ENCODE results near the gene ACOXL.

Gene ACOXL

GRCh38 chr2:110827511-110827910 is 95.1 kb downstream of the ACOXL start:
- no peak for DNase-seq (ENCODE audit: low read depth, low spot score)

- no peak for DNase-seq (ENCODE audit: low read depth, low spot score)
Measured at GRCh38 chr2:110828330-110828729, 96.0 kb downstream of the ACOXL start.

GRCh38 chr2:110829413-110830146 is 97.2 kb downstream of the ACOXL start:
- DNase-seq (ENCODE audit: low read depth, low spot score) = no peak

GRCh38 chr2:110832740-110833139 is 100.4 kb downstream of the ACOXL start:
- no peak for DNase-seq (ENCODE audit: low read depth, low spot score)

GRCh38 chr2:110834134-110834827 is 101.9 kb downstream of the ACOXL start:
- no peak for DNase-seq (ENCODE audit: low read depth, low spot score)

GRCh38 chr2:110836671-110837070 is 104.3 kb downstream of the ACOXL start:
- no peak for DNase-seq (ENCODE audit: low read depth, low spot score)

GRCh38 chr2:110837446-110838409 is 105.4 kb downstream of the ACOXL start:
- DNase-seq (ENCODE audit: low read depth, low spot score) = no peak

- no peak for DNase-seq (ENCODE audit: low read depth, low spot score)
Measured at GRCh38 chr2:110838657-110839384, 106.4 kb downstream of the ACOXL start.

GRCh38 chr2:110840508-110840907 is 108.1 kb downstream of the ACOXL start:
- no peak for DNase-seq (ENCODE audit: low read depth, low spot score)

- DNase-seq (ENCODE audit: low read depth, low spot score) = no peak
Measured at GRCh38 chr2:110842048-110842447, 109.7 kb downstream of the ACOXL start.

- no peak for DNase-seq (ENCODE audit: low read depth, low spot score)
Measured at GRCh38 chr2:110843496-110843895, 111.1 kb downstream of the ACOXL start.

- no peak for DNase-seq (ENCODE audit: low read depth, low spot score)
Measured at GRCh38 chr2:110843959-110844510, 111.7 kb downstream of the ACOXL start.

- DNase-seq (ENCODE audit: low read depth, low spot score) = no peak
Measured at GRCh38 chr2:110847651-110848050, 115.3 kb downstream of the ACOXL start.

GRCh38 chr2:110848071-110848470 is 115.7 kb downstream of the ACOXL start:
- no peak for DNase-seq (ENCODE audit: low read depth, low spot score)

GRCh38 chr2:110848519-110849030 is 116.2 kb downstream of the ACOXL start:
- DNase-seq (ENCODE audit: low read depth, low spot score) = no peak

GRCh38 chr2:110851531-110851930 is 119.2 kb downstream of the ACOXL start:
- DNase-seq (ENCODE audit: low read depth, low spot score) = no peak

- no peak for DNase-seq (ENCODE audit: low read depth, low spot score)
Measured at GRCh38 chr2:110852051-110852450, 119.7 kb downstream of the ACOXL start.

- no peak for DNase-seq (ENCODE audit: low read depth, low spot score)
Measured at GRCh38 chr2:110852541-110853263, 120.3 kb downstream of the ACOXL start.

- DNase-seq (ENCODE audit: low read depth, low spot score) = no peak
Measured at GRCh38 chr2:110853516-110853915, 121.1 kb downstream of the ACOXL start.

- no peak for DNase-seq (ENCODE audit: low read depth, low spot score)
Measured at GRCh38 chr2:110853948-110854347, 121.6 kb downstream of the ACOXL start.
